ENCODE results near the gene GET4.
"Not testable (repeated sequence)": the region's sequence is repeated elsewhere in the genome, so short reads cannot be mapped to it uniquely, and the experiment has no call there.

GET4 gene

GRCh38 chr7:906776-907157 is 30.4 kb downstream of the GET4 start:
- H3K27ac ChIP-seq (ENCODE audit: insufficient read depth, low read depth, low read length, poor library complexity, severe bottlenecking): no peak overlapping the region
- no peaks in the 10 kb centered on the region for H3K36me3 ChIP-seq (ENCODE audit: control insufficient read depth, insufficient read depth, low read length)
- no peak overlapping the region for H3K4me3 ChIP-seq (ENCODE audit: insufficient read depth, low read depth, low read length)
- H3K4me1 ChIP-seq (ENCODE audit: control insufficient read depth, insufficient read depth, low read length): no peaks in the 10 kb centered on the region
- H3K9me3 ChIP-seq (ENCODE audit: control insufficient read depth, low read length): no peaks in the 10 kb centered on the region
- WGBS, 2 experiments: 70 to 73% methylated on average over 10 of the region's 10 CpGs
- peaks cover 65% of the 10 kb centered on the region for H3K27me3 ChIP-seq (ENCODE audit: control insufficient read depth, insufficient read depth, low read length, poor library complexity, severe bottlenecking)

GRCh38 chr7:907158-907980 is 31.0 kb downstream of the GET4 start:
- no peak overlapping the region for H3K27ac ChIP-seq (ENCODE audit: insufficient read depth, low read depth, low read length, poor library complexity, severe bottlenecking)
- no peaks in the 10 kb centered on the region for H3K4me1 ChIP-seq (ENCODE audit: control insufficient read depth, insufficient read depth, low read length)
- H3K4me3 ChIP-seq (ENCODE audit: insufficient read depth, low read depth, low read length): no peak overlapping the region
- no peaks in the 10 kb centered on the region for H3K9me3 ChIP-seq (ENCODE audit: control insufficient read depth, low read length)
- H3K27me3 ChIP-seq (ENCODE audit: control insufficient read depth, insufficient read depth, low read length, poor library complexity, severe bottlenecking): peaks cover 65% of the 10 kb centered on the region
- H3K36me3 ChIP-seq (ENCODE audit: control insufficient read depth, insufficient read depth, low read length): no peaks in the 10 kb centered on the region
- 88 to 91% methylated on average over 49 of the region's 49 CpGs for WGBS, 2 experiments

- Histone ChIP-seq H3K4me3 (ENCODE audit: insufficient read depth, low read depth, low read length) (no peak overlapping the region), H3K27me3 (ENCODE audit: control insufficient read depth, insufficient read depth, low read length, poor library complexity, severe bottlenecking) (peaks cover 63% of the 10 kb centered on the region), H3K27ac (ENCODE audit: insufficient read depth, low read depth, low read length, poor library complexity, severe bottlenecking) (no peak overlapping the region), H3K4me1 (ENCODE audit: control insufficient read depth, insufficient read depth, low read length) (no peaks in the 10 kb centered on the region), H3K36me3 (ENCODE audit: control insufficient read depth, insufficient read depth, low read length) (no peaks in the 10 kb centered on the region), H3K9me3 (ENCODE audit: control insufficient read depth, low read length) (no peaks in the 10 kb centered on the region)
- 79 to 83% methylated on average over 12 of the region's 12 CpGs for WGBS, 2 experiments
Measured at GRCh38 chr7:908159-908581, 31.8 kb downstream of the GET4 start.

GRCh38 chr7:908591-909357 is 32.4 kb downstream of the GET4 start:
- H3K27ac ChIP-seq (ENCODE audit: insufficient read depth, low read depth, low read length, poor library complexity, severe bottlenecking); H3K36me3 ChIP-seq (ENCODE audit: control insufficient read depth, insufficient read depth, low read length); H3K4me1 ChIP-seq (ENCODE audit: control insufficient read depth, insufficient read depth, low read length); H3K9me3 ChIP-seq (ENCODE audit: control insufficient read depth, low read length); H3K4me3 ChIP-seq (ENCODE audit: insufficient read depth, low read depth, low read length): not testable (repeated sequence)
- H3K27me3 ChIP-seq (ENCODE audit: control insufficient read depth, insufficient read depth, low read length, poor library complexity, severe bottlenecking): peaks cover 62% of the 10 kb centered on the region
- 15 to 18% methylated on average over 52 to 65 of the region's 73 CpGs for WGBS, 2 experiments

GRCh38 chr7:909358-910329 is 33.3 kb downstream of the GET4 start:
- Histone ChIP-seq H3K4me3 (ENCODE audit: insufficient read depth, low read depth, low read length) (peak overlapping the region; percentile 10), H3K4me1 (ENCODE audit: control insufficient read depth, insufficient read depth, low read length) (no peaks in the 10 kb centered on the region), H3K27ac (ENCODE audit: insufficient read depth, low read depth, low read length, poor library complexity, severe bottlenecking) (no peak overlapping the region), H3K36me3 (ENCODE audit: control insufficient read depth, insufficient read depth, low read length) (no peaks in the 10 kb centered on the region), H3K9me3 (ENCODE audit: control insufficient read depth, low read length) (no peaks in the 10 kb centered on the region), H3K27me3 (ENCODE audit: control insufficient read depth, insufficient read depth, low read length, poor library complexity, severe bottlenecking) (peaks cover 56% of the 10 kb centered on the region)
- 58 to 60% methylated on average over 56 of the region's 58 CpGs for WGBS, 2 experiments

GRCh38 chr7:910441-910861 is 34.1 kb downstream of the GET4 start:
- Histone ChIP-seq H3K27me3 (ENCODE audit: control insufficient read depth, insufficient read depth, low read length, poor library complexity, severe bottlenecking) (peaks cover 48% of the 10 kb centered on the region), H3K36me3 (ENCODE audit: control insufficient read depth, insufficient read depth, low read length) (no peaks in the 10 kb centered on the region), H3K4me1 (ENCODE audit: control insufficient read depth, insufficient read depth, low read length) (no peaks in the 10 kb centered on the region), H3K27ac (ENCODE audit: insufficient read depth, low read depth, low read length, poor library complexity, severe bottlenecking) (no peak overlapping the region), H3K4me3 (ENCODE audit: insufficient read depth, low read depth, low read length) (no peak overlapping the region), H3K9me3 (ENCODE audit: control insufficient read depth, low read length) (no peaks in the 10 kb centered on the region)
- 81 to 84% methylated on average over 11 of the region's 11 CpGs for WGBS, 2 experiments

GRCh38 chr7:910931-911431 is 34.6 kb downstream of the GET4 start:
- H3K27ac ChIP-seq (ENCODE audit: insufficient read depth, low read depth, low read length, poor library complexity, severe bottlenecking): no peak overlapping the region
- peaks cover 45% of the 10 kb centered on the region for H3K27me3 ChIP-seq (ENCODE audit: control insufficient read depth, insufficient read depth, low read length, poor library complexity, severe bottlenecking)
- WGBS, 2 experiments: 87 to 88% methylated on average over 19 of the region's 19 CpGs
- H3K36me3 ChIP-seq (ENCODE audit: control insufficient read depth, insufficient read depth, low read length): no peaks in the 10 kb centered on the region
- no peaks in the 10 kb centered on the region for H3K4me1 ChIP-seq (ENCODE audit: control insufficient read depth, insufficient read depth, low read length)
- H3K9me3 ChIP-seq (ENCODE audit: control insufficient read depth, low read length): no peaks in the 10 kb centered on the region
- H3K4me3 ChIP-seq (ENCODE audit: insufficient read depth, low read depth, low read length): no peak overlapping the region

- H3K4me3 ChIP-seq (ENCODE audit: insufficient read depth, low read depth, low read length): no peak overlapping the region
- no peak overlapping the region for H3K27ac ChIP-seq (ENCODE audit: insufficient read depth, low read depth, low read length, poor library complexity, severe bottlenecking)
- H3K27me3 ChIP-seq (ENCODE audit: control insufficient read depth, insufficient read depth, low read length, poor library complexity, severe bottlenecking): peaks cover 40% of the 10 kb centered on the region
- WGBS, 2 experiments: 92 to 93% methylated on average over 41 of the region's 41 CpGs
- H3K4me1 ChIP-seq (ENCODE audit: control insufficient read depth, insufficient read depth, low read length): no peaks in the 10 kb centered on the region
- H3K36me3 ChIP-seq (ENCODE audit: control insufficient read depth, insufficient read depth, low read length): no peaks in the 10 kb centered on the region
- H3K9me3 ChIP-seq (ENCODE audit: control insufficient read depth, low read length): no peaks in the 10 kb centered on the region
Measured at GRCh38 chr7:911791-912480, 35.6 kb downstream of the GET4 start.

DNA sequence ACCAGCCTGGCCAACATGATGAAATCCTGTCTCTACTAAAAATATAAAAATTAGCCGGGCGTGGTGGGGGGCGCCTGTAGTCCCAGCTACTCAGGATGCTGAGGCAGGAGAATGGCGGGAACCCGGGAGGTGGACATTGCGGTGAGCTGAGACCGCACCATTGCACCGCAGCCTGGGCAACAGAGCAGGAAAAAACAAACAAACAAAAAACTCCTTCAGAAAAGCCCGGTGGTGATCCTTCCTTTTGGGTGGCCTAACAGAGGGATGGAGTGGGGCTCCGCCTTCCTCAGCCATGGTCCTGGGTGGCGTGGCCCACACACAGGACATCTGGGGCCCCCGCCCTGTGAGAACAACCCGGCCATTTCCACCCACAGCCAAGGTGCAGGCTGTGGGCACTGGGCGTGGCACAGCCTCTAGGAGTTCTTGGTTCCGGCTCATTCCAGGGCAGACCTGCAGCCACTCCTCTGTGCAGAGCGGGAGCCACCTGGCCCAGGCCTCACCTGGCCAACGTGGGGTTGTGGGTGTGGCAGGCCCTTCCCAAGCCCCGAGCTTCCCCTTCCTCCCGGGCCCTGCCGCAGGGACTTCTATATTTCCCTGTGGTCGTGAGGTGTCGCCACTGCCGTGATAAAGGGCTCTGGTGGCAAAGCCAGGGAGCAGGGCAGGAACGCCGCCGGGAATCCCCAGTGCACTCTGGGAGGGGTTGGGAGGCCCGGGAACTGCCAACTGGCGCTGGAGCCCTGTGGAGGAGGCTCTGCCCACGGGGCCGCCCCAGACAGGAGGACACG is 37.6 kb downstream of the GET4 start:
- Histone ChIP-seq H3K9me3 (ENCODE audit: control insufficient read depth, low read length) (no peaks in the 10 kb centered on the region), H3K27ac (ENCODE audit: insufficient read depth, low read depth, low read length, poor library complexity, severe bottlenecking) (no peak overlapping the region), H3K4me1 (ENCODE audit: control insufficient read depth, insufficient read depth, low read length) (no peaks in the 10 kb centered on the region), H3K36me3 (ENCODE audit: control insufficient read depth, insufficient read depth, low read length) (no peaks in the 10 kb centered on the region), H3K27me3 (ENCODE audit: control insufficient read depth, insufficient read depth, low read length, poor library complexity, severe bottlenecking) (peaks cover 20% of the 10 kb centered on the region), H3K4me3 (ENCODE audit: insufficient read depth, low read depth, low read length) (no peak overlapping the region)
- WGBS, 2 experiments: 86 to 87% methylated on average over 31 of the region's 31 CpGs
